T-helper 1 cell (primary cell): ENCODE data around the gene MMP25.

ENCODE experiments used
- DNase-seq, 5 donors: peaks; one replicate each; pipeline ENCODE4 v3.0.0-alpha.2; 2012 to 2020

The MMP25 gene

GRCh38 chr16:3096362-3096761 is 50.0 kb downstream of the MMP25 start:
- DNase-seq = no peak

GRCh38 chr16:3097266-3097665 is 50.9 kb downstream of the MMP25 start:
- DNase-seq = no peak

- DNase-seq = no peak
Measured at GRCh38 chr16:3098459-3099394, 52.4 kb downstream of the MMP25 start, which contains the start of gene ZSCAN10. Gene ZSCAN10 (minus strand): TSS chr16:3099294. CDS start chr16:3092937, 6,357 bp downstream.

- no peak for DNase-seq
Measured at GRCh38 chr16:3099395-3099731, 53.0 kb downstream of the MMP25 start.

GRCh38 chr16:3099732-3100499 is 53.6 kb downstream of the MMP25 start:
- DNase-seq = peak; percentile 87 to 94 (median 88)

GRCh38 chr16:3101018-3101840 is 54.9 kb downstream of the MMP25 start:
- peak in 3 of 5 donors; percentile 22 to 69 (median 45) for DNase-seq

- peak in 1 of 5 donors; percentile 47 for DNase-seq
Measured at GRCh38 chr16:3101841-3102470, 55.6 kb downstream of the MMP25 start.

GRCh38 chr16:3106205-3106928 is 60.0 kb downstream of the MMP25 start:
- peak; percentile 85 to 93 (median 88) for DNase-seq
